GM12892 (cell line): ENCODE measurements around the gene STK32B.

ENCODE experiments used
- POLR2A ChIP-seq: IDR thresholded peaks from 2 replicates; pipeline ENCODE4 v1.6.1; 2011; ENCODE audit warnings: low read depth, low read length, control low read depth
- POLR2AphosphoS5 ChIP-seq: IDR thresholded peaks from 2 replicates; pipeline ENCODE4 v1.6.1; 2011; ENCODE audit warnings: low read depth, low read length, control low read depth
- TAF1 ChIP-seq: IDR thresholded peaks from 2 replicates; pipeline ENCODE4 v1.6.1; 2011; ENCODE audit warnings: low read depth, mild to moderate bottlenecking, control low read depth, low read length, borderline replicate concordance

- TF ChIP-seq POLR2A, result no peak
- no peak for TF ChIP-seq POLR2AphosphoS5
- TF ChIP-seq TAF1, result no peak
These were observed 373.6 kb downstream of the STK32B start for GRCh38 chr4:5424901-5425300.
